NCI-H526 (cell line): ENCODE data around the gene AATK.

Source experiments
- DNase-seq, 2 experiments: peaks; one replicate each; lab custom pipeline; 2025; lab: John Stamatoyannopoulos, UW

The AATK gene

DNA sequence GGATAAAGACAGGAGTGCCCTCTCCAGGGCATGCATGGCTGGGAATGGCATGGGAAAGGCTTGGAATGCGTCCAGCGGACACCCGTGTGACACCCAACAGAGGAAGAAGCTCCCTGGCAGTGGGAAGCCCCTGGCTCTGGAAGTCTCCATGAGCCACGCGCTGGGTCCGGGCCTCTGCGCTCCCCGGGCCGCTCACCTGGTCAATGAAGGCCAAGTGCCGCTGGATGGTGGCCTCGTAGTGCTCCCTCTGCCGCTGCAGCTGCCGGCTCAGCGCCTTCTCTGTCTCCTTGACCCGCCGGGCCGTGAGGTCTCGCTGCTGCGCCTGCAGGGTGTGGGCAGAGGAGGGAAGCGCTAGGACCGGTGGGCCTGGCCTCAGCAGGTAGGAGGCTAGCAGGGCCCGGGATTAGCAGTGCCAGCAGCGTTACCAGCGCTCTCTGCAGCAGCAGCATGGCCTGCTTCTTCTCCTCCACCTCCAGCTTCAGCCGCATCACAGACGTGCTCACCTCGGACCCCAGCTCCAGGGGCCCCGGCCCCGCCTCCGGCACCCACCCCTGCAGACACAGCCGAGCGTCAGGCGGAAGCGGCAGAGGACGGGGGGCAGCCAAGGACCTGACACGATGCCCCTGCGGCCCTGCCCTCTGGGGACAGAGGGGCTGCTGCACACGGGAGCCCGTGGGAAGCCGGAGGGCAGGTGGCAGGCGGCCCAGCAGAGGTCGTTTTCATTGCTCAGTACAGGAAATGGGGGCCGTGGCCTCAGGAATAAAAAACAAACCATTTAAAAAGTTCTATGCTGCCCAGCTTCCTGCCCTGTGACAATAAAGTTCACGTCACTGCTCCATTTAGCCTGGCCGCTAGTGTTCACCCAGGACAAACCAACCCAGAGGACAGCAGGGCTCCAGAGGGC, 30.7 kb upstream of the AATK start:
- no peak for DNase-seq

DNA sequence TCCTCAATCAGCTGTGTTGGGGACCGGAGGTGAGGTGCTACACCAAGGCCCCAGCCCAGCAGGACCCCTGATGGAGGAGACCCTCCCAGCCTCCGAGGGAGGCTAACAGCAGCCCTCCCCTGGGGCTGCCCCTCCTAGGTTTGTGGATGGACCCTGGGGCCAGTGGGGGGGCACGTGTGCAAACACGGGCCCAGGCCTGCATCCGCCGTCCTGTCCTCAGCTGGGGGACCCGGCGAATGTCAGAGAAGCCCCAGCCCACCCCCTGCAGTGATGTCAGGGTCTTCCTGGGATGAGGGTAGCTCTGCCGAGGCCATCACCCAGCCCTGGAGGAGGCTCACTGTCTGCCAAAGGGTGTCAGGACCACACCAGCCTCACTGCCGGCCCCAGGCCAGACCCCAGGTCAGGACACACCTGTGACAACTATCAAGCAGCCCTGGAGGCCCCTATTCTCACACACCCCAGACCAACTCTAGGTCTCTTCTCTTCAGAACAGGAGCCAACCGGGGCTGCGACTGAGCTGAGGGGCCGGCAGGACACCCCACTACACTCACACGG, 30.0 kb upstream of the AATK start:
- DNase-seq = no peak

DNA sequence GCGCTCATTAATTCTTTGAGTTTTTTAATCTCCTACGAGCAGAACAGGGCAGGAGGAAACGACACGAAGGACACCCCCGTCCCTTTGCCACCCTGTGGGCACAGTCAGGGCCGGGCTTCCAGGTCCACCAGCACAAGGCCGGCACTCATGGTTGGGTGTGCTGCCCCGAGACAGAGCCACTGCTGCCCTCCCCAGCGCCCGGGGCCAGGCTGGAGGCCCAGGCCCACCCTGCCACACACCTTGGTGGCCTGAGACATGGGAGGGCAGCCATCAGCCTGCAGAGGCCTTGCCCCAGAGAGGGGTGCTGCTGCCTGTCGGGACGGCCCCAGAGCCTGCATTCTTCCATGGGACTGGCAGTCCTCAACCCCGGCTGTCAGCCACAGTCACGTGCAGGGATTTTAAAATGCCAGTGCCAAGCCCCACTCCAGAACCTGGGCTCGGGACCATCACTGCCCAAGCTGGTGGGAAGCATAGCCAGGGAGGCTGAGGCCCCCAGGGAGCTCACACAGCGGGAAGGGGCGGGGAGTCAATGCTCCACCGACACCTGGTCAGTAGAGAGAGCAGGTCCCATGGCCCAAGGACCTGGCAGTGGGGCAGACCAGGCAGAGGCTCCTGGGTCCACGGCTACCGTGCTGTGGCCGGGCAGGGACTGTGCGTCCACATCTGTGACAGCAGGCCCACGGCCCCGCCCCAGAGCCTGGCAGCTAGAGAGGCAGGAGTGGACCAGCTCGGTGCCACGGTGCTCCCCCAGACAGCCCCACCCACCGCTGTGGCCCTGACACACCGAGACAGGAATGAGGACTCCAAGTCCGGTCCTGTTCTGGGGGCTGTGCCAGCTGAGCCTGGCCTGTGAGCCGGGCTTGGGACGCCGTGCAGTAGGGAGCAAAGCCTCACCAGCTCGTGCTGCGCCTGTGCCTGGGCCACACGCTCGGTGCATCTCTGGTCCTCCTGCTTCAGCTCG, 29.2 kb upstream of the AATK start:
- DNase-seq = no peak

DNA sequence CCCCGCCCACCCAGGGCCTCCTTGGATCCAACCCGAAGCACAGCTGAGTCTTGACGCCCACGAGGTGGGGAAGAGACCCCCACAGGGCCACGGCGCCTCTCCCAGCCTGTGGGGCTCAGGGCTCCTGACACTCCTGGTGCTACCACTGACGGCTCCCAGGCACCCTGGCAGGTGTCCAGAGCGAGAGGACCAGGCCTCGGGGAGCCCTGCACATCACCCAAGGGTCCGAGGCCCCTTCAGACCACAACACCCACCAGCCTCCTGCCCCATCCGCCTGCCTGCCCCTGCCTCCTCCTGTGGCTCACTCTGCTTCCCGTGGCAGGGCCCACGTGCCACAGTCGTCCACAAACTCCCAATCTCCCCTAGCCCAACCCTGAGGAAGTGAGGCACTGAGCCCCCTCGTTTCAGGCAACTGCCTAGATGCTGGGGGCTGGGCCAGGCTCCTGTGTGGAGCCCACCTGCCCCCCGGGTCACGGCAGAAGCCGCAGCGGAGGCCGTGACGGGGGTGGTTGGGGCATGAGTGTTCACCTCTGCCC, 28.3 kb upstream of the AATK start:
- no peak for DNase-seq

DNA sequence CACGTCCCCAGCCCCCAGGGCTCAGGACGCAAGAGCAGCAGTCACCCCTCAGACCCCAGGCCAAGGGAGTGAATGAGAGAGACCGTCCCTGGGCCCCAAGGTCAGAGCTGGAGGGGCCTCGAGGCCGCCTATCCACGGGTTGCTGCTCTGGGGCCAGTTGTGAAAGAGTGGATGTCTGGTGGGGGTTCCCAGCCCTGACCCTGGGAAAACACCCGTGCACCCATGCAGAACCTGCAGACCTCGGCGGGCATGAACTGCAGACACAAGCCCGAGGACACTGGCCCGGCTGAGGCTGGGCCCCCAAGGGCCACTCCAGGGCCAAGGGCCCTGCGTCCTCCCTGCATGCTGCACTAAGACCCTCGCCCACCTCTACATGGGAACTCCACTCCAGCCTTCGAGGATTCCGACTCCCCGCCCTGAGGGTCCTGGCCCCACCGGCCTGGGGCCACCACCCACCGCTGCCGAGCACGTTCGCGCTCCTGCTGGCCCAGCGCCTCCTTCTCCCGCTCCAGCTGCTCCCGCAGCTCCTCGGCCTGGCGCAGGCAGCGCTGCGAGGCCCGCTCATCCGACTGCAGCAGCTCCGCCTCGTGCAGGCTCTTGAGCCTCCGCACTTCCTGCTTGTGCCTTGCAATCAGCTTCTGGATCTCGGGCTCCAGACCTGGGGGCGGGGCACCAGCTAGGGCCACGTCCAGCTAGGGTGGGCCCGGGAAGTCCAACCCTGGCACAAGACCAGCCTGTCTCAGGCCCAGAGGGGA, 27.6 kb upstream of the AATK start:
- no peak for DNase-seq

DNA sequence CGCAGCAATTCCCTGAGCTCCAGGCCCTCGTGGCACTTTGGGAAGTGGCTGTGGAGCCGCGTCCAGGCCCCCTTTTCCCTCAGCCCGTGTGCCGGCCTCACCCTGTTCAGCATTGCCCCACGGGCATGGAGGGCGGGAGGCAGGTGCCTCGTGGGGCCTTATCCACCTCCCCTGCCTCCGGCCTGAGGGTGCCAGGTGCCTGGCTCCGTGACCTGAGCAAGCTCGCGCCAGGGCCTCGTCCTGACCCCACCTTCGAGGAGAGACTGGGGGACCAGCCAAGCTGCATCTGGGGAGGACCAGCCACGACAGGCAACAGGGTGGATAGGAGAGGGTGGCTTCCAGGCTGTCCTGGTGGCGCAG, 27.0 kb upstream of the AATK start:
- DNase-seq = no peak

DNA sequence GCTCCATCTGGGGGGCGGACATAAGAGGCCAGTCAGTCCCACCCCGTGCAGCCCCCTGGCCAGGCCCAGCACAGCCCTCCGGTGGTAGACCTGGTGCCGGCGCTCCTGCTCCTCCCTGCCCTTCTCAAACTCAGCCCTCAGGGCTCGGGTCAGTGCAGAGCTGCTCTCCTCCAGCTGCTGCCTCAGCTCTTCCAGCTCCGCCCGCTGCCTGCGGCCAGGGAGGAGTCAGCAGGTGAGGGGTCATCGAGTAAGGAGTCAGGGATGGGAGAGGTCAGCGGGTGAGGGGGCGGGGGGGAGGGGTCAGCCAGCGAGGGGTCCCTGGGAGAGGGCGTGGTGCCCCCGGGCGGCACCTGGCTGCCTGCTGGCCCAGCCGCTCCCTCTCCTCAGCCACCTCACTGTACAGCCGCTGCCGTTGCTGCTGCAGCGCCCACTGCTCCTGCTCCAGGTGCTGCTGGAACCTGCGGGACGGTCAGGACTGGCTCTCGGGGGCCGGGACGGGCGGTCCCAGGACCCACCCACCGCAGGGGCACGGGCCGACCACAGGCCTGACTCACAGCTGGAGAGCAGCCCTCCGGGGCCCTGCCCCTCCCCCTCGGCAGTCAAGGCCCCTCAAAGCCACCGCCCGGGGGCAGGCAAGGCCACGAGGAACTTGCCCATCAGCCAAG, 26.5 kb upstream of the AATK start:
- no peak for DNase-seq

DNA sequence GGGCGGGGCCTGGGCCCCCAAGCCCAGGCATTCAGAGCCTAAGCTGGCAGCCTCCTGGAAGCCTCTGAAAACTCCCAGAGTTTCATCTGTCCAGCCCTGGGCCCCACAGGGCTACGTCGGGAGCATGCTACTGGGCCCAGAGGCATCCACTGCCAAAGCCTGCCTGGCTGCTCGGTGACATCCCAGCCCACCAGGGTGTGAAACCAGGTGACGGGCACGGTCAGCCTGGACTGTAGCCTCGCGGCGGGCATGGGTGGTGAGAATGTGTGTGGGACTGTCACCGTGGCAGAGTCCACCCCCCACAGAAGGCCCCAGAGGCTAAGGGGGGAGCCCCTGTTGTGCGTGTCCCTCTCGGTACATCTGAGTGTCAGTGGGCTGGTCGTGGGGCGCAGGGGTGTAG, 25.6 kb upstream of the AATK start:
- no peak for DNase-seq

DNA sequence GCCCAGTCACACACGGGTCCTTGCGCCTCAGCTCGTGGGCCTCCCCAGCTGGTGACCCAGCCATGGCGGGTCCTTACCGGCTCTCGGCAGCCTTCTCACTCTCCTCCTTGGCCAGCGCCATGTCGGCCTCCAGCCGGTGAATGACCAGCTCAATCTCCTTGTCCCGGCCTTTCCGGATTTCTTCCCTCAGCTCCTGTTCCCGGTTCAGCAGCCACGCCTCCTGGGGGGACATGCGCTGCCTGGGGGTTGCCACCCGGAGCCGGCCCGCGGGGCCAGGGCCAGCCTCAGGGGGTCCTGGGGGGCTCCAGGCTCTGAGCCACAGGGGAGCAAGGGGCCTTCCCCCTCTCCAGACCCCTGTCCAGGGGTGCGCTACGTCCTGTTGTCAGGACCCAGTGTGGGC, 25.1 kb upstream of the AATK start:
- DNase-seq = no peak

DNA sequence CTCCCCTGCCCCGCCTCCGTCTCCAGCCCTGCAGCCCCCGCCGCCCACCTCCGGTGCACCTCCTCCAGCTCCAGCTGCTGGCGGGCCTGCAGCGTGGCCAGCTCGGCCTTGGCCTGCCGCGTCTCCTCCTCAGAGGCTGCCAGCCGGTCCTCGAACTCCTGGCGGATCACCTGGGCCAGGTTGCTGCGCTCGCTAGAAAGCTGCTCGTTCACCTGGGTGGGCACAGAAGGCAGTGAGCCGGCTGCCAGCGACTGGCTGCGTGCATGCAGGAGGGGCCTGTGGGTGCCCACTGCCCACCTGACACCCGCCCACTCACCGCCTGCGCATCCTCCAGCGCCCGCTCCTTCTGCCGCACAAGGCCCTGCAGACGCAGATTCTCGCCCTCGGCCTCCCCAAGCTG, 24.6 kb upstream of the AATK start:
- DNase-seq = no peak

DNA sequence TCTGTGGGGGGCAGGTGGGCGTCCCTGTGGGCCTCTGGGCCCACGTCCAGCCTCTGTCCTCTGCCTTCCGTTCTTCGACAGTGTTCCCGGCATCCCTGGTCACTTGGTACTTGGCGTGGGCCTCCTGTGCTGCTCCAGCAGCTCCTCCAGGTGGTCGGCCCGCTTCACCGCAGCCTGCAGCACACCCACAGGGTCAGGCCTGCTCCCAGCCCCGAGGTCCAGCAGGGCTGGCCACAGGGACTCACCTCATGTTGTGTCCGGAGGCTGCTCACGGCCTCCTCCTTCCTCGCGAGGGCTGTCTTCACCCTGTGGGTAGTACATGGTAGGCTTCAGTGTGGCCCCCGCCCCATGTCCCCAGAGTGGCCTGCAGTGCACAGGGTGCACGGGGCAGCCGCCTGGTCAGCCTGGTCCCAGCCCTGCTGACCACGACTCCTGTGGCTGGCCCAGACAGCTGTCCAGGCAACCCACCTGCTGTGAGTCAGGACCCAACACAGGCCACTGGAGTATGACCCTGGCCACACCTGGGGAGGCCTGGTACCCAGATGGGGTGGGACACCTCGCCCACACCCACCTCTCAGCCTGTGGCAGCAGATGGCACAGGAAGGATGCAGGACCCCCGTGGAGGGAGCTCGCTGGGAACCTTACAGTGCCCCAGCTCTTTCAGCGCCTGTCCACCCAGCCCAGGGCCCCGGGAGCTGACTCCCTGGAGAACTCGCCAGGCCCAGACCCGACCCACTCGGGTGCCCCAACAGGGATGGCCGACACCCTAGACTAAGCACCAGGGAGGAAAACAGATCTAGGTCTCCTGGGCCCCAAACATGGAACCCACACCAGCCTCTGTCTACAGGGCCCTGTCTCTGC, 23.9 kb upstream of the AATK start:
- DNase-seq = no peak

DNA sequence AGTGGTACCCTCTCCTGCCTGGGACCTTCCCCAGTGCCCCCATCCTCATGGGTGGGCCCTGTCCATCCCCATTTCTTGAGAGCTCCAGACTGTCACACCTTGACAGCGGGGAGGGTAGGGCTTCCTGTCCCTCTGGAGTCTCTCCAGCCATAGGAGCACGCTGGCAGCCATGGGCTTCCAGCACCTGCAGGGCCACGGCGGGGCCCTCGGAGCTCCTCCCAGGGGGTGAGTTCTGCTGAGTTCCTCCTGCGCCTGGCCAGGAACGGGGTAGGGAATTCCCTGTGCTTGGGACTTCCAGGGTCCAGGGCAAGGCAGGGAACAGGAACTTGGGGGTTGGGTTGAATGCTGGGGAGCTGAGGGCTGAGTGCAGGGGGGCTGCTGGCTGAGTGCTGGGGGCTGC, 23.0 kb upstream of the AATK start:
- DNase-seq = no peak

DNA sequence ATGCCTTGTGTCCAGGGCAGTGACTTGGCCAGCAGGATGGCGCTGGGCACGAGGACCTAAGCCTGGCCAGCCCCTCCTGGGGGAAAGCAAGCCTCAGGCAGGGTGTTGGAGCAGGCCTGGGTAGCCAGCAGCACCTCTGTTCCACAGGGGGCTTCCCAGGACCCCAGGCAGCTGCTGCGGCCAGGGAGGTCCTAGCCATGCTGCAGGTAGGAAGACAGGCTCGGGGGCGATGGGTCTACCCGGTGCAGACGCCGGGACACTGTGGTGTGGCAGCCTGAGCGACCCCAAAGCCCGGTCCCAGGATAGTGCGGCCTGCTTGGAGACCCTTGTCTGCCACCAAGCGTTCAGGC, 22.4 kb upstream of the AATK start:
- DNase-seq = no peak

DNA sequence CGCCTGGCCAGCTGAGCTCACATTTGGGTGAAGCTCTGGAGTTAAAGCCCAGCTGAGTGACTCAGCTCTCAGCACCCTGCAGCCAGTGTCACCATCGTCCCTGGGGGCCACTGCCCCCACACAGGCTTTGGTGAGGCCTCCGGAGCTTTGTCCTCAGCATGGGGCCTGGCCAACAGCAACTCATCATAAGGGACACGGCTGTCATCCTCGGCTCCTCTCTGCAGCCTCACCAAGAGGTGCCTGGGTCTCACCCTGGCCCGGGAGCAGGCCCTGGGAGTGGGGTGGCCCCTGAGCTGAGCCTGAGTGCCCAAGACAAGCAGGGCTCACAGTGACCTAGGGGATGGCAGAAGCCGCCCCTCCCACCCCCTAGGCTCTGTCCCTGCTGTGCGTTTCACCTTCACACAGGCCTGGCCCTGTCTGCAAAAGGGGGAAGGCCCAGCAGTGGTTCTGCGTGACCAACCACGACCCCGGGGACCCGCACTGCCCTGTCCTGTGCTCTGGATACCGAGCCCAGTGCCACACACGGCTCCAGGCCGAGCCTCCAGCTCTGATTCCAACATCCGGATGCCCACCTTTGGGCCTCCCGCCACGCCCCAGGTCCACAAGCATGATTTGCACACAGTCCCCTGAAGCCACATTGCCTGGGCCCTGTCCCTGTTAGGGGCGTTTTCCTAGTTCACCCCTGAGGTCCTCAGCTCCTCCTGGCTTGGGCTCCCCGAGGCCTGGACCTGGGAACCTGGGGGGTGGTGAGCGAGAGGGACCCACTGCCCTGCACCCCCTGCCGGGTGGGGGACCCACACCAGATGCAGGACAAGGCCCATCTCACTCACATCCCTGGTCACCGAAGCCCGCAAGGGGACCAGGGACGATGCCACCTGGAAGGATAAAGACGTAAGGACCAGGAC, 21.8 kb upstream of the AATK start:
- DNase-seq = no peak

DNA sequence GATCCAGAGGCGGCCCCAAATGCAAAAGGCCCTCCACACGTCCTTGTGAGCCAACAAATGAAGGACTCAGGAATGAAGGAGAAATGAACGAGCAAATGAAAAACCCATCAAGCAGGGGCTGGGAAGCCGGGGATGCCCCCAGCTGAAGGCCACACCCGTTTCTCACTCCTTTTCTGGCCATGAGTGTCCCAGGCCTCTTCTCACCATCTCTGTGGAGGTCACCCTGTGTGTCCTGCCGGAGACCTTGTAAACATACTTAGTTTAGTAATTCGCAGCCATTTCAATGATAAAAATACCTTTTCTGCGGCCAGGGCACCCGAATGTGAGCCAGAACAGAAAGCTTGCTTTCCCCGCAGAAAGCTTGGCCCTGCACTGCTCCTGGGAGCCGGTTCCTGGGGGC, 21.1 kb upstream of the AATK start:
- no peak for DNase-seq

DNA sequence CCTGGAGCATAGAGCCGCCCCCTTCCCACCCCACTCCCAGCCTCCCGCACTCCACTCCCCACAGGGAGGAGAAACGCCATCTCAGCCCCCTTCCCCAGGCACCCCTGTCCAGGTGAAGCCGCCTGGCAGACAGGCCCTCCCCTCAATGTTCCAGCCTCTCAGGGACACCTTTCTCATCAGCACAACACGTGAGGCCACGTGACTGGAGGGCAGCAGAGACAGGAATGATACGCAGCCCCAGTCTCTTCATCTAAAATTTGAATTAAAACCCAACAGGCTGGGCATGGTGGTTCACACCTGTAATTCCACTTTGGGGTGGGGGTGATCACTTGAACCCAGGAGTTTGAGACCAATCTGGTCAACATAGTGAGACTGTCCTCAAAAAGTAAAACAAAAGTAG, 20.2 kb upstream of the AATK start:
- DNase-seq = no peak

DNA sequence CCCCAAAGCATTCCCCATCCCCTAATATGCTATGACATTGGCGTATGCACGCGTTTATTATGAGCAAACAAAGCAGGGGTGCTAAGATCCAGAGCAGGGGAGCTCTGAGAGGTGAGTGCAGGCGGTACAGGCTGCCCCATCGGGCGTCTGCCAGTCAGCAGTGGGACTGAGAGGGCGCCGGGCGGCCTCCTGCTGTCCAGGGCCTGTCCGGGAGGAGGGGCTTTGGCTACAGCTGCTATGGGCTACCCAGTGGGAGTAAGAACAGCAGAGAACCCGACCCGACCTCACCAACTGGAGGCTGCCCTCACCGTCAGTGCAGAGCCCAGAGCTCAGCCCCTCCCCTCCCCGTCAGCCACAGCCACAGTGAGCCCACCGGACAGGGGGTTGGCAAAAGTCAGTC, 18.5 kb upstream of the AATK start:
- DNase-seq = peak in 1 of 2 experiments; percentile 32

DNA sequence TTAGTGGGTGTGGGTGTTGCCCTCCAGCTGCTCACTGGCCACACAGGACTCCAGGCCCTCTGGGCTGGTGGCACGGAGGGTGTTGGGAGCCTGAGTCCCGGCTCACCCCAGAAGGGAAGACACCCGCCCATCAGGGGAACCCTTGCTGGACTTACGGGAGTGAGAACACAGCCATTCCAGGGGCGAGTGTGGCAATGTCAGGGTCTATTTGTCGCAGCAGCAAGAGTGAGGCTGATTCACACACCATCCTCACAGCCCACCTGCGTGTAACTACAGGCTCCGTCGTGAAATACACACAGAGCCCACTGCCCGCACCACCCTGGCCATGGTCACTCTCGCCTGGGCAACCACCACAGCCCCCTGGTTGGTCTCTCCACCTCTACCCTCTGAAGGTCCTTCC, 17.8 kb upstream of the AATK start:
- DNase-seq = no peak

DNA sequence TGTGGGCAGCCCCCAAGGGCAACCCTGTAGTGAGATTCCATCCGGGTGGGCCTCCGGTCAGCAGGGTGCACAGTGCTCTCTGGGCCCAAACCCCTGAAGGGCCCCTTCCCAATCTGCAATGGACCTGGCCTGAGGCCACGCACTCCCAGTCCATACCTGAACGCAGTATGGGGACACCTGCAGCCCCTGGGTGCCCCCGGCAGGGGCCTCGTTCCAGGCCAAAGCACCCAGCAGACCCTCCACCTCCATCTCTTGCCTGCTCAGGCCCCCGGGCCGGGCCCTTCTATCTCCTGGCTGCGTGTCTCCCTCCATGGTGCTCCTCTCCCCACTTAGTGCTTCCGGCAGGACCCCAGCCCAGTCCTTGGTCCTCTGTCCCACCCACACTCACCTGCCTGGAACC, 17.3 kb upstream of the AATK start:
- no peak for DNase-seq
